ENCODE results near the gene MYLK2. TPM values are rescaled to one million over a fixed set of nuclear protein-coding genes. Genes with fewer than 3 reads are reported as not detected.

MYLK2 gene
- total and polyA plus RNA-seq, 2 of the 4 experiments (the other 2 are of a cell fraction) = 0.18 to 0.27 TPM

- Histone ChIP-seq H3K9ac (ENCODE audit: low read depth, low read length) (no peak overlapping the region), H2BK15ac (ENCODE audit: low read depth, low read length) (peak overlapping the region; percentile 83; the same call in 2 of the 3 replicates), H3K27ac (ENCODE audit: insufficient read depth, low read length) (peak overlapping the region; percentile 11; the same call in 1 of the 2 replicates), H2BK5ac (ENCODE audit: low read depth, low read length, poor library complexity, severe bottlenecking) (peak overlapping the region; percentile 12), H2AK9ac (replicated peaks; ENCODE audit: low read depth, low read length, poor library complexity) (peak overlapping the region; percentile 90), H4K20me1 (ENCODE audit: insufficient read depth, low read length) (0 out of 2 replicates have a peak, but pooled peaks cover 4% of the 10 kb centered on the region), H2AFZ (replicated peaks; ENCODE audit: low read length, poor library complexity) (peak overlapping the region; percentile 78), H3K9me1 (ENCODE audit: insufficient read depth, low read length) (peaks cover 24% of the 10 kb centered on the region), H3K36me3 (ENCODE audit: control insufficient read depth, insufficient read depth, low read length) (no peaks in the 10 kb centered on the region), H3K14ac (replicated peaks; ENCODE audit: low read depth, low read length) (peak overlapping the region; percentile 84), H3K4me2 (ENCODE audit: low read depth, low read length) (peak overlapping the region; percentile 55), H4K8ac (ENCODE audit: low read depth in 2 of 2, low read length in 2 of 2) (peak overlapping the region in 1 of 2 experiments; percentile 71; a peak in 1 of 4 replicates), H3K79me1 (ENCODE audit: low read depth in 1 of 2, low read length in 2 of 2) (peaks cover 3 to 18% of the 10 kb centered on the region in 2 experiments; a peak in 3 of 4 replicates), H3K9me3 (ENCODE audit: control insufficient read depth, insufficient read depth, low read length) (no peaks in the 10 kb centered on the region), H2BK20ac (ENCODE audit: low read depth, low read length) (peak overlapping the region; percentile 73), H3K18ac (ENCODE audit: low read depth, low read length) (peak overlapping the region; percentile 32), H4K5ac (ENCODE audit: low read depth, low read length) (peak overlapping the region; percentile 30; the same call in 1 of the 2 replicates), H3K27me3 (ENCODE audit: control insufficient read depth, insufficient read depth, low read length) (no peaks in the 10 kb centered on the region), H3K4me1 (ENCODE audit: control insufficient read depth, insufficient read depth, low read length) (peaks cover 25% of the 10 kb centered on the region), H3K4ac (ENCODE audit: low read depth, low read length) (peak overlapping the region; percentile 74), H3K56ac (ENCODE audit: extremely low read depth, insufficient read depth, low read length) (no peak overlapping the region), H4K91ac (ENCODE audit: insufficient read depth, low read depth, low read length) (peak overlapping the region; percentile 8; the same call in 1 of the 2 replicates), H2BK120ac (ENCODE audit: low read depth, low read length) (peak overlapping the region; percentile 90), H3K4me3 (ENCODE audit: insufficient read depth, low read depth, low read length) (no peak overlapping the region), H2AK5ac (ENCODE audit: low read depth, low read length) (peak overlapping the region; percentile 96), H3K23ac (ENCODE audit: low read depth, low read length) (peak overlapping the region; percentile 67)
- ATAC-seq (ENCODE audit: low read depth) = peak; percentile 87
- in situ Hi-C loops (cut with MboI; ENCODE audit: low sequenced_read_pairs) = no loop called here
- intact Hi-C loops (cut with micrococcal nuclease) = loop anchor here (1.0 kb wide), 1 partner anchor 151 kb away; no protein-coding TSS in a partner anchor
- TF ChIP-seq USF2 (IDR thresholded peaks at IDR 0.05; ENCODE audit: low read depth, low read length) (no peak), RCOR1 (IDR thresholded peaks at IDR 0.05; ENCODE audit: insufficient replicate concordance, low read length) (peak; percentile 69)
- peak; percentile 96 for DNase-seq
- ChIA-PET POLR2A (ENCODE audit: unreplicated experiment) (no interaction called here), CTCF (interaction anchor here (0.8 to 1.2 kb wide), 2 partner anchors 11 to 178 kb away, joined by 3 read pairs; no protein-coding TSS in a partner anchor)
- 85% methylated on average over 4 of the region's 15 CpGs; no CpG with 5 or more reads in 1 of the 2 experiments for WGBS, 2 experiments (ENCODE audit: extremely low coverage in 2 of 2, insufficient read length in 1 of 2)
- no TSS peak for BruUV-seq (replicated peaks)
- dilution Hi-C loops (cut with HindIII; ENCODE audit: low sequenced_read_pairs, unreplicated experiment) = no loop called here
These were observed 7.1 kb upstream of the MYLK2 start for GRCh38 chr20:31811796-31812728.

Measured in IMR-90 (cell line).